WERI-Rb-1 (cell line): Measurements from ENCODE around the gene EMCN.
"Not testable (repeated sequence)": the region's sequence is repeated elsewhere in the genome, so short reads cannot be mapped to it uniquely, and the experiment has no call there.

ENCODE experiments used
- DNase-seq: peaks from one replicate; pipeline ENCODE4 v3.0.0-alpha.2; 2020
- H3K27ac ChIP-seq: fragments of 250-450 bp; sonication (Bioruptor Pico); 2 replicates; pipeline ENCODE4 v1.5.1; 2020; ENCODE audit warnings: mild to moderate bottlenecking, moderate library complexity
- H3K27me3 ChIP-seq: fragments of 250-450 bp; sonication (Bioruptor Pico); 2 replicates; pipeline ENCODE4 v1.5.1; 2021; ENCODE audit warnings: mild to moderate bottlenecking, low read depth, moderate library complexity; ENCODE audit not compliant: insufficient read depth, severe bottlenecking
- H3K36me3 ChIP-seq: fragments of 250-450 bp; sonication (Bioruptor Pico); 2 replicates; pipeline ENCODE4 v1.5.1; 2020; ENCODE audit warnings: mild to moderate bottlenecking, moderate library complexity
- H3K4me3 ChIP-seq: 2 replicates; pipeline ENCODE4 v1.5.1; 2011; ENCODE audit warnings: low read depth, mild to moderate bottlenecking, control low read depth, low read length
- H3K9me3 ChIP-seq: fragments of 250-450 bp; sonication (Bioruptor Pico); 2 replicates; pipeline ENCODE4 v1.5.1; 2021; ENCODE audit warnings: mild to moderate bottlenecking, moderate library complexity; ENCODE audit not compliant: severe bottlenecking
- TF ChIP-seq, protein P1 (sequence below): IDR thresholded peaks from 2 replicates; pipeline ENCODE4 v1.5.1; 2011; ENCODE audit warnings: low read depth, mild to moderate bottlenecking, control low read depth, inconsistent platforms, low read length

The EMCN gene

DNA sequence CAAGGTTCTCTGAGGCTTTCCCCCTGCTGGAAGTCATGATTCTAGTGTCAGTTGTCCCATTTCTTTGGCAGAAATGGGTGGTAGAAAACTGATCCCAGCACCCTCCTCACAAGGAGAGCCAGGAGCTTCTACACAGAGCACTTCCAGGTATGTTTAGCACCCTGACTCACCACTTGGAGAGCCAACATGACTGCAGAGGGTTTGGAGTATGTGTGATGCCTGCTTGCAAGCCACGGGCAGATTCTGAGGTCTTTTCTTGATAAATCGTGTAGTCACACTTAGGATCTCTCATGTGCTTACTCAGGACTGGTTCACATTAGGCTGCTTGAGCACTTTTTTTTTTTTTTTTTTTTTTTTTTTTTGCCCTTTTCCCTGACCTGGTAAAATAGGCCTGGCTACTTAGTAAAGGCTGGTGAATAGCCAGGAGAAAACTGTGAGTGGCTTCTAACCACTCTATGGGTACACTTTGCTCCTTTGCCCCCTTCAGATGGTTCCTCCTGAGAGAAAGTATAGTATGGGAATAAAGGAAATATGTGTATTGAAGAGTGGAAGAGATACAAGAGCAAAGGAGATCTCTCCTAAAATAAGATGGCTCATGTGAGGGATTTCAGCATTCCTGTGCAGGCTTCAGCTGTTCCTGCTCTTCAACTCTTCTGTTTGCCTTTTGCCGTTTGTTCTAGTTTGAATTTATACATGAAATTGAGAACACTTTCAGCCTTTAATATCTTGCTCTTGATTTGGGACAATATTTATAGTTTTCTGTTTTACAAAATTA is 103.6 kb downstream of the EMCN start:
- Histone ChIP-seq H3K27ac (no peak overlapping the region), H3K27me3 (no peaks in the 10 kb centered on the region), H3K4me3 (no peak overlapping the region), H3K36me3 (no peaks in the 10 kb centered on the region), H3K9me3 (no peaks in the 10 kb centered on the region)
- no peak for DNase-seq
- TF ChIP-seq, protein P1, sequence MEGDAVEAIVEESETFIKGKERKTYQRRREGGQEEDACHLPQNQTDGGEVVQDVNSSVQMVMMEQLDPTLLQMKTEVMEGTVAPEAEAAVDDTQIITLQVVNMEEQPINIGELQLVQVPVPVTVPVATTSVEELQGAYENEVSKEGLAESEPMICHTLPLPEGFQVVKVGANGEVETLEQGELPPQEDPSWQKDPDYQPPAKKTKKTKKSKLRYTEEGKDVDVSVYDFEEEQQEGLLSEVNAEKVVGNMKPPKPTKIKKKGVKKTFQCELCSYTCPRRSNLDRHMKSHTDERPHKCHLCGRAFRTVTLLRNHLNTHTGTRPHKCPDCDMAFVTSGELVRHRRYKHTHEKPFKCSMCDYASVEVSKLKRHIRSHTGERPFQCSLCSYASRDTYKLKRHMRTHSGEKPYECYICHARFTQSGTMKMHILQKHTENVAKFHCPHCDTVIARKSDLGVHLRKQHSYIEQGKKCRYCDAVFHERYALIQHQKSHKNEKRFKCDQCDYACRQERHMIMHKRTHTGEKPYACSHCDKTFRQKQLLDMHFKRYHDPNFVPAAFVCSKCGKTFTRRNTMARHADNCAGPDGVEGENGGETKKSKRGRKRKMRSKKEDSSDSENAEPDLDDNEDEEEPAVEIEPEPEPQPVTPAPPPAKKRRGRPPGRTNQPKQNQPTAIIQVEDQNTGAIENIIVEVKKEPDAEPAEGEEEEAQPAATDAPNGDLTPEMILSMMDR, result no peak

DNA sequence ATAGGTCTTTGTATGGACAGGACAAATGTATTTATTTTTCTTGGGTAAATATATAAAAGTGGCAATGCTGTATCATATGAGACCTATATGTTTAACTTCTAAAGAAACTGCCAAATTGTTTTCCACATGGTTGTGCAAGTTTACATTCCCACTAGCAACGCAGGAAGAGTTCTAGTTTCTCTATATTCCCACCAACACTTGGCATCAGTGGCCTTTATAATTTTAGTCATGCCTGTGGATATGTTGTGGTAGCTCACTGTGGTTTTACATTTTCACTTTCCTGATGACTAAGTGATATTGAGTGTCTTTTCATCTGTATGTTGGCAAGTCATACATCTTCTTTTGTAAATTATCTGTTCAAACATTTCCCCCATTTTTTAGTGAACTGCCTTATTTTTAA is 126.0 kb downstream of the EMCN start:
- Histone ChIP-seq H3K9me3 (no peaks in the 10 kb centered on the region), H3K4me3 (no peak overlapping the region), H3K36me3 (no peaks in the 10 kb centered on the region), H3K27me3 (no peaks in the 10 kb centered on the region), H3K27ac (no peak overlapping the region)
- DNase-seq, result no peak
- TF ChIP-seq, protein P1, result no peak

- TF ChIP-seq, protein P1, result no peak
- H3K36me3 ChIP-seq, result no peaks in the 10 kb centered on the region
- no peaks in the 10 kb centered on the region for H3K27me3 ChIP-seq
- no peak overlapping the region for H3K4me3 ChIP-seq
- H3K9me3 ChIP-seq, result no peaks in the 10 kb centered on the region
- no peak overlapping the region for H3K27ac ChIP-seq
- no peak for DNase-seq
Observed at GRCh38 chr4:100391086-100391485, 126.7 kb downstream of the EMCN start.

GRCh38 chr4:100386270-100386669 is 131.6 kb downstream of the EMCN start:
- Histone ChIP-seq H3K27ac (no peak overlapping the region), H3K4me3 (no peak overlapping the region), H3K9me3 (no peaks in the 10 kb centered on the region), H3K36me3 (no peaks in the 10 kb centered on the region), H3K27me3 (no peaks in the 10 kb centered on the region)
- TF ChIP-seq, protein P1, result no peak
- no peak for DNase-seq

GRCh38 chr4:100380401-100380800 is 137.4 kb downstream of the EMCN start:
- not testable (repeated sequence) for H3K36me3 ChIP-seq, DNase-seq, H3K4me3 ChIP-seq, H3K27ac ChIP-seq, H3K9me3 ChIP-seq, H3K27me3 ChIP-seq

DNA sequence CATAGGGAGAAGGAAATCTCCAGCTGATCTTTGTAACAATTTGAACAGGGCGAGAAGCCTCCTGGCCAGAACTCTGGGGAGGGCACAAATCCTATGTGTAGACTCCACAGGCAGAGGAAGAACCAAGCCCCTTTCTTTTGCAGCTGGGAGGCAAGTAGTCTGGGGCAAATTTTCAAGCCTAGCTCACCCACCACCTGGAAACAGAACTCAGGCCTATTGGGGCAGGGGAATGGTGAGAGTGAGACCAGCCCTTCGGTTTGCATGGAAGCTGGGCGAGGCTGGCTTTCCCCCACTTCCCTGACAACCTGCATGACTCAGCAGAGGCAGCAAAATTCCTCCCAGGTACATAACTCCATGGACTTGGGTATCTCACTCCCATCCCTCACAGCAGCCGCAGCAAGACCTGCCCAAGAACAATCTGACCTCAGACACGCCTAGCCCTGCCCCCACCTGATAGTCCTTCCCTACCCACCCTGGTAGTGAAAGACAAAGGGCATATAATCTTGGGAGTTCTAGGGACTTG is 138.2 kb downstream of the EMCN start:
- no peaks in the 10 kb centered on the region for H3K9me3 ChIP-seq
- H3K4me3 ChIP-seq, result no peak overlapping the region
- H3K27ac ChIP-seq, result no peak overlapping the region
- DNase-seq, result no peak
- TF ChIP-seq, protein P1, result no peak
- H3K27me3 ChIP-seq, result no peaks in the 10 kb centered on the region
- H3K36me3 ChIP-seq, result no peaks in the 10 kb centered on the region
